ENCODE measurements around the gene BANK1.
"Not testable (repeated sequence)": the region's sequence is repeated elsewhere in the genome, so short reads cannot be mapped to it uniquely, and the experiment has no call there.

BANK1 gene

GRCh38 chr4:101824500-101824899 lies 34.0 kb downstream of the BANK1 start:
- DNase-seq = no peak

DNA sequence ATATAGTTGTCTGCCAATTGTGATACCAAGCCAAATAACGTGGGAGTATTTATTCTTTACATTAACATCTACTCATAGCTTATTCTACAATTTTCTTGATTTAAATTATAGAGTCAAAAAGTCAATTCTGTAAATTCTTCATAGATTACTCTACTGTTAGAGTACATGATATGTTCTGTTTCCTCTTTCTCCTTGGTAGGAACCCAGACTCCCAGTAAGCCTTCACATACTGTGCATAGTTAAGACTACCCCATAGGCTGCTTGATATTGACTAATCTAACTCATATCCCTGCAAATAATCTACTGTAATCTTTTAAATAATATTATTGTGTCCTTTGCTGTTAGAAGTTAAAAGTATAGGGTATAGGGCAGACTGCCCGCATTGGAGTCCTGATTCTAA lies 35.4 kb downstream of the BANK1 start:
- no peak for DNase-seq

DNA sequence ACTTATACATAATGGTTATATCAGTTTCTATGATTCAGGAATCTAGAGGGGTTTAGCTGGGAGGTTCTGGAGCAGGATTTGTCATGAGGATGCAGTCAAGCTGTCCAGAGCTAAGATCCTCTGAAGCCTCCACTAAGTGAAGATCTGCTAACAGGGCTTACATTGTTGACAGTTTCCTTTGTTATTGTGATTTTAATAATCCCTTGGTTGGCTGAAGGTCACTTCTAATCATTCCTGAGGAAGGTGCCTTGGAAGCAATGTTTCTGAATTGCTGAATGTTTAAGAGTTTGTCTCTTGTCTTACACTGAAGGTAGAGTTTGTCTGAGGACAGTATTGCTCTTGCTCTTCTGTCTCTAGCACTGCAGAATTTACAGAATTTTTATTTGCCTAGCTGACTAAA lies 41.3 kb downstream of the BANK1 start:
- no peak for DNase-seq

DNA sequence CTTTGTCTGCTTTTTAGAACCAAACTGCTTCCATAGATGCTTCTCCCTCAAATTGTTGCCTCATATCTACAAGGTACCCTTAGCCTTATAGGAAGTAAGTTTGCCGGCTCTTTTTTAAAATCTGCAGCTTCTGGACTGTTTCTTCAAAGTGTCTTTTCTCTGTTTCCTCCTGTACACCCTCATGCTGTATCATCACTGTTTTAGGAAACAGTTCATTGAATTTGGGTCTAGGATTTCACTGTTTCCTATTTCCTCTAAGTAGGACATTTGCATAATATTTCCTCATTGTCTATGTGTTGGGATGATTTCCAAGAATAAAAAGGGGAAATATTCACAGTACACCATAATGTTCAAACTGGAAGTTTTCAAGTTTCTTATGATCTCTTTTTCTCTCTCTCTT lies 43.0 kb downstream of the BANK1 start:
- no peak for DNase-seq

GRCh38 chr4:101835121-101835904 lies 44.8 kb downstream of the BANK1 start:
- no peak for DNase-seq

DNA sequence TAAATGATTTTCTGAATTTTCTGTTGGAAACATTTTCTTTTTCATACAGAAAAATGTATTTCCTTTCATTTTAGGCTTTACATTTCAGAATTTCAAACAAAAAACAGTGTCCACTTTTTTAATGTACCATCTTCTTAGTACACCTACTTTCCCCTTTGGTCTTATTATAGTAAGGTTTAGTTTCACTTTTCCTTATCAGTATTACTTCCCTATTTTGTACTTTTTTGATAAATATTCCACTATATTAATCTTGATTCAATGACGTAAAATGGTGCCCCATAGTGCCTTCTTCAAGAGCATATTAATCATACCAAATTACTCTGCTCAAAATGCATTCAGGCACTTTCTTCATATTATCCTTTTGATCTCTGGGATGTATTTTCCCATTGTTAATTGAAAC lies 52.5 kb downstream of the BANK1 start:
- DNase-seq = no peak

GRCh38 chr4:101846550-101846949 lies 56.0 kb downstream of the BANK1 start:
- DNase-seq = no peak

DNA sequence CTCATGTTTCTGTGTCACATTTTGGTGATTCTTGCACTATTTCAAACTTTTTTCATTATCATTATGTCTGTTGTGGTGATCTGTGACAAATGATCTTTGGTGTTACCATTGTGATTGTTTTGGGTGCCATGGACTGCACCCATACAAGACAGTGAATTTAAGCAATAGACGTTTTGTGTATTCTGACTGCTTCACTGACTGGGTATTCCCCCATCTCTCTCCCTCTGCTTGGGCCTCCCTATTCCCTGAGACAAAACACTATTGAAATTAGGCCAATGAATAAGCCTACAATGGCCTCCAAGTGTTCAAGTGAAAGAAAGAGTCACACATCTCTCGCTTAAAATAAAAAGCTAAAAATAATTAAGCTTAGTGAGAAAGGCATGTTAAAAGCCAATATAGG lies 60.2 kb downstream of the BANK1 start:
- no peak for DNase-seq

- no peak for DNase-seq
Measured at GRCh38 chr4:101851672-101852071, 61.1 kb downstream of the BANK1 start.

- DNase-seq = no peak
Measured at GRCh38 chr4:101853028-101853427, 62.5 kb downstream of the BANK1 start.

GRCh38 chr4:101853691-101854090 lies 63.2 kb downstream of the BANK1 start:
- no peak for DNase-seq

- no peak for DNase-seq
Measured at GRCh38 chr4:101855239-101855638, 64.7 kb downstream of the BANK1 start.

GRCh38 chr4:101856149-101856548 lies 65.6 kb downstream of the BANK1 start:
- DNase-seq = no peak

- DNase-seq = no peak
Measured at GRCh38 chr4:101857176-101857575, 66.6 kb downstream of the BANK1 start.

GRCh38 chr4:101858641-101859040 lies 68.1 kb downstream of the BANK1 start:
- DNase-seq = no peak

DNA sequence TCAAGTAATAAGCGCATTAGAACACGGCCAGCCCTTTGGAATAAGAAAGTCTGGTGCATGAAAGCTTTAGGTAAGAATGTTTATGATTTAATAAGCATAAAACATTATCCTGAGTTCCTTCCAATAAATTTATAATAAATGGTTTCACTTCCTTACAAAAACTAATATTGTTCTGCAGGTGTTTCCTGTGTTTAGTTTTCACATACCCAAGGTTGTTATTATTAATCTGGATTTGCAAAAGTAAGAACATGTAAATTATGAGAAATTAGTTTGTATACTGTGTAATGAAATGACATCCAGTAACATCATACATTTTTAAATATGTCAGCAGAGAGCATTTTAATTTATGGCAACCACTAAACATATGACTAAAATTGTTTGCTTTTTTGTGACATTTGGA lies 72.1 kb downstream of the BANK1 start:
- DNase-seq = no peak

GRCh38 chr4:101864660-101865059 lies 74.1 kb downstream of the BANK1 start:
- no peak for DNase-seq

GRCh38 chr4:101865501-101866062 lies 75.1 kb downstream of the BANK1 start:
- no peak for DNase-seq

- DNase-seq = no peak
Measured at GRCh38 chr4:101870874-101871273, 80.3 kb downstream of the BANK1 start.

GRCh38 chr4:101871962-101872676 lies 81.6 kb downstream of the BANK1 start:
- no peak for DNase-seq

- no peak for DNase-seq
Measured at GRCh38 chr4:101885574-101885973, 95.0 kb downstream of the BANK1 start.

GRCh38 chr4:101886826-101887225 lies 96.3 kb downstream of the BANK1 start:
- DNase-seq = no peak

DNA sequence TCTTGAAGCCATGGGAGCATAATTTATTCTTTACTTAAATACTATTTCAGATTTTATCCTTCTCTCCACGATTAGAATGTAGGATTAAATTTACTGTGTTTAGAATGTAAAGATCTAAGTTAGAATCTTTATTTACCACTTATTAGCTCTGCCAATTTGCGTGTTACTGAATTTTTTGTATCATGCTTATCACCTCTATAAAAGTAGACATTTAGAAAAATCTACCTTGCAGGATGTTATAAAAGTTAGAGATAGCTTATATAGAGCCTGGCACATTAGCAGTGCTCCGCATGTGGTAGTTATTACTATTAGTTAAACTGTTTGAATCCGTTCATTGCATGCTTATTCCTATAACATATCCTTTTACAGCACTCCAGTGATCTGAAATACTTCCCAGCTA lies 97.9 kb downstream of the BANK1 start:
- DNase-seq = no peak

GRCh38 chr4:101905527-101905926 lies 115.0 kb downstream of the BANK1 start:
- not testable (repeated sequence) for DNase-seq
